DOHH2 (cell line): ENCODE measurements around the gene KCTD13.

Experiments
- H3F3A ChIP-seq: fragments of 200-600 bp; sonication (generic), shearing (Covaris generic); 2 replicates; pipeline ENCODE4 v1.6.0; 2016; ENCODE audit warnings: antibody characterized with exemption, mild to moderate bottlenecking; ENCODE audit not compliant: control insufficient read depth, insufficient read depth
- H3K27ac ChIP-seq: fragments of 200-600 bp; sonication (generic); 2 replicates; pipeline ENCODE4 v1.5.1; 2014; ENCODE audit warnings: low read depth, mild to moderate bottlenecking, low read length, moderate library complexity
- H3K27me3 ChIP-seq: fragments of 200-600 bp; sonication (generic); 2 replicates; pipeline ENCODE4 v1.6.1; 2014; ENCODE audit warnings: mild to moderate bottlenecking, low read length, mixed read lengths; ENCODE audit not compliant: control insufficient read depth
- H3K36me3 ChIP-seq: fragments of 200-600 bp; sonication (generic); 2 replicates; pipeline ENCODE4 v1.6.1; 2014; ENCODE audit warnings: mild to moderate bottlenecking, low read length, moderate library complexity, mixed read lengths; ENCODE audit not compliant: control insufficient read depth
- H3K4me1 ChIP-seq: fragments of 200-600 bp; sonication (generic); 2 replicates; pipeline ENCODE4 v1.6.1; 2014; ENCODE audit warnings: mild to moderate bottlenecking, low read length, mixed read lengths; ENCODE audit not compliant: control insufficient read depth
- H3K4me2 ChIP-seq: fragments of 200-600 bp; sonication (generic); 2 replicates; pipeline ENCODE4 v1.6.0; 2014; ENCODE audit warnings: mild to moderate bottlenecking, low read length, moderate library complexity
- H3K4me3 ChIP-seq: fragments of 200-600 bp; sonication (generic); 2 replicates; pipeline ENCODE4 v1.5.1; 2014; ENCODE audit warnings: mild to moderate bottlenecking, low read length, mixed read lengths
- H3K79me2 ChIP-seq: fragments of 200-600 bp; sonication (generic); 2 replicates; pipeline ENCODE4 v1.6.1; 2014; ENCODE audit warnings: mild to moderate bottlenecking, low read length, mixed read lengths; ENCODE audit not compliant: control insufficient read depth
- H3K9me2 ChIP-seq: fragments of 200-600 bp; sonication (generic); replicated peaks from 2 replicates; pipeline ENCODE4 v1.6.1; 2014; ENCODE audit warnings: mild to moderate bottlenecking, low read length, mixed read lengths; ENCODE audit not compliant: control insufficient read depth
- H3K9me3 ChIP-seq: fragments of 200-600 bp; sonication (generic); 2 replicates; pipeline ENCODE4 v1.6.1; 2014; ENCODE audit warnings: antibody characterized with exemption, low read length, mixed read lengths; ENCODE audit not compliant: control insufficient read depth, insufficient read depth
- H4K20me1 ChIP-seq: fragments of 200-600 bp; sonication (generic); 2 replicates; pipeline ENCODE4 v1.6.0; 2014; ENCODE audit warnings: low read depth, mild to moderate bottlenecking, antibody characterized with exemption, low read length, moderate library complexity; ENCODE audit not compliant: control insufficient read depth, insufficient read depth
- EZH2phosphoT487 ChIP-seq: fragments of 200-600 bp; sonication (generic); IDR thresholded peaks from 2 replicates; pipeline ENCODE4 v1.6.1; 2017; ENCODE audit warnings: borderline replicate concordance, mild to moderate bottlenecking, antibody characterized with exemption, low read length, moderate library complexity, mixed read lengths
- TF ChIP-seq, protein P1 (sequence below): fragments of 200-600 bp; sonication (generic); IDR thresholded peaks from one replicate; pipeline ENCODE4 v1.5.1; 2014; ENCODE audit warnings: antibody characterized with exemption, mild to moderate bottlenecking, low read depth, low read length; ENCODE audit not compliant: poor library complexity, severe bottlenecking

The KCTD13 gene

DNA sequence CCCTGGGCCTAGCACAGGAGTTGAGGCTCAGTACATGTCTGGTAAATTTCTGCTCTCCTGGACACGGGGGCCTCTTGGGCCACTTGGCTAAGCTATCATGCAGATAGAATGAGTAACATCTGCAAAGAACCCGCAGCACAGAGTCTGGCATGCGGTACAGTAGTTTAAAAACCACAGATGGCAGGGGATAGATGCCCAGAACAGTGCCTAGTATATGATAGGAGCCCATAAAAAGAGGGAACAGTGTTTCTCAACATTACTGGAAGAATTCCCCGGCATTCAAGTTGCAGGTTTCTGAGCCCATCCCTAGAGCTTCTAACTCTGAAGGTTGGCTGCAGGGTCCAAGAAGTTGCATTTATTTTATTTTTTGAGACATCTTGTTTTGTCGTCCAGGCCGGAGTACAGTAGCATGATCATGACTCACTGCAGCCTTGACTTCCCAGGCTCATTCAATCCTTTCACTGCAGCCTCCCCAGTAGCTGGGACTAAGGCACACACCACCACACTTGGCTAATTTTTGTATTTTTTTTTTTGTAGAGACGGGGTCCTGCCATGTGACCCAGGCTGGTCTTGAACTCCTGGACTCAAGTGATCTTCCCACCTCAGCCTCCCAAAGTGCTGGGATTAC, 68.8 kb downstream of the KCTD13 start:
- Histone ChIP-seq H3K27ac (no peak overlapping the region), H3K36me3 (peaks cover 20% of the 10 kb centered on the region), H3K9me3 (no peaks in the 10 kb centered on the region), H3K9me2 (no peaks in the 10 kb centered on the region), H3K27me3 (no peaks in the 10 kb centered on the region), H3K4me3 (no peak overlapping the region), H3K4me2 (no peak overlapping the region), H3F3A (no peaks in the 10 kb centered on the region), H3K79me2 (peaks cover 14% of the 10 kb centered on the region), H3K4me1 (peaks cover 4% of the 10 kb centered on the region), H4K20me1 (no peaks in the 10 kb centered on the region)
- TF ChIP-seq, protein P1, sequence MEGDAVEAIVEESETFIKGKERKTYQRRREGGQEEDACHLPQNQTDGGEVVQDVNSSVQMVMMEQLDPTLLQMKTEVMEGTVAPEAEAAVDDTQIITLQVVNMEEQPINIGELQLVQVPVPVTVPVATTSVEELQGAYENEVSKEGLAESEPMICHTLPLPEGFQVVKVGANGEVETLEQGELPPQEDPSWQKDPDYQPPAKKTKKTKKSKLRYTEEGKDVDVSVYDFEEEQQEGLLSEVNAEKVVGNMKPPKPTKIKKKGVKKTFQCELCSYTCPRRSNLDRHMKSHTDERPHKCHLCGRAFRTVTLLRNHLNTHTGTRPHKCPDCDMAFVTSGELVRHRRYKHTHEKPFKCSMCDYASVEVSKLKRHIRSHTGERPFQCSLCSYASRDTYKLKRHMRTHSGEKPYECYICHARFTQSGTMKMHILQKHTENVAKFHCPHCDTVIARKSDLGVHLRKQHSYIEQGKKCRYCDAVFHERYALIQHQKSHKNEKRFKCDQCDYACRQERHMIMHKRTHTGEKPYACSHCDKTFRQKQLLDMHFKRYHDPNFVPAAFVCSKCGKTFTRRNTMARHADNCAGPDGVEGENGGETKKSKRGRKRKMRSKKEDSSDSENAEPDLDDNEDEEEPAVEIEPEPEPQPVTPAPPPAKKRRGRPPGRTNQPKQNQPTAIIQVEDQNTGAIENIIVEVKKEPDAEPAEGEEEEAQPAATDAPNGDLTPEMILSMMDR: no peak
- no peak for TF ChIP-seq EZH2phosphoT487
